ENCODE data around the gene PALB2. TPM values are rescaled to one million over a fixed set of nuclear protein-coding genes. Genes with fewer than 3 reads are reported as not detected.
A peak's percentile ranks its signal among the peaks of the same experiment; 100 is the strongest.

PALB2 gene
- polyA plus RNA-seq (ENCODE audit: insufficient read length in 4 of 4): 10 to 100 TPM; 18.8 to 21.4 (median 20.0) TPM

- DNase-seq (ENCODE audit: low read depth in 4 of 4, low spot score in 3 of 4): peak; percentile 77 to 85 (median 80)
These were observed at the start of gene PALB2, which contains the start of gene DCTN5 for GRCh38 chr16:23640931-23641765. Gene PALB2 (minus strand): TSS chr16:23641310. CDS start chr16:23641157, 153 bp downstream. Gene DCTN5 (plus strand): TSS chr16:23641466. CDS start chr16:23641543, 77 bp downstream.

GRCh38 chr16:23689442-23690187 lies 48.5 kb upstream of the PALB2 start:
- no peak for DNase-seq (ENCODE audit: low read depth in 4 of 4, low spot score in 3 of 4)

GRCh38 chr16:23687034-23687808 lies 46.1 kb upstream of the PALB2 start:
- DNase-seq (ENCODE audit: low read depth in 4 of 4, low spot score in 3 of 4): no peak

- no peak for DNase-seq (ENCODE audit: low read depth in 4 of 4, low spot score in 3 of 4)
These were observed 42.4 kb upstream of the PALB2 start for GRCh38 chr16:23683487-23683886.

- DNase-seq (ENCODE audit: low read depth in 4 of 4, low spot score in 3 of 4): no peak
These were observed 41.1 kb upstream of the PALB2 start for GRCh38 chr16:23682181-23682580.

- no peak for DNase-seq (ENCODE audit: low read depth in 4 of 4, low spot score in 3 of 4)
These were observed 38.9 kb upstream of the PALB2 start for GRCh38 chr16:23679986-23680336.

GRCh38 chr16:23679274-23679985 lies 38.3 kb upstream of the PALB2 start:
- no peak for DNase-seq (ENCODE audit: low read depth in 4 of 4, low spot score in 3 of 4)

GRCh38 chr16:23678430-23679273 lies 37.5 kb upstream of the PALB2 start, which contains the start of gene PLK1:
Gene PLK1 (plus strand): TSS chr16:23678889. CDS start chr16:23678933, 44 bp downstream.
- DNase-seq (ENCODE audit: low read depth in 4 of 4, low spot score in 3 of 4): peak; percentile 60 to 71 (median 68)

GRCh38 chr16:23676924-23677480 lies 35.9 kb upstream of the PALB2 start:
- DNase-seq (ENCODE audit: low read depth in 4 of 4, low spot score in 3 of 4): no peak

GRCh38 chr16:23673971-23674614 lies 33.0 kb upstream of the PALB2 start:
- no peak for DNase-seq (ENCODE audit: low read depth in 4 of 4, low spot score in 3 of 4)

- DNase-seq (ENCODE audit: low read depth in 4 of 4, low spot score in 3 of 4): no peak
These were observed 29.1 kb upstream of the PALB2 start for GRCh38 chr16:23670137-23670776.

GRCh38 chr16:23668873-23669272 lies 27.8 kb upstream of the PALB2 start:
- no peak for DNase-seq (ENCODE audit: low read depth in 4 of 4, low spot score in 3 of 4)

GRCh38 chr16:23668225-23668624 lies 27.1 kb upstream of the PALB2 start:
- DNase-seq (ENCODE audit: low read depth in 4 of 4, low spot score in 3 of 4): no peak

GRCh38 chr16:23667355-23667659 lies 26.2 kb upstream of the PALB2 start:
- DNase-seq (ENCODE audit: low read depth in 4 of 4, low spot score in 3 of 4): no peak

GRCh38 chr16:23666571-23667354 lies 25.7 kb upstream of the PALB2 start:
- no peak for DNase-seq (ENCODE audit: low read depth in 4 of 4, low spot score in 3 of 4)

- no peak for DNase-seq (ENCODE audit: low read depth in 4 of 4, low spot score in 3 of 4)
These were observed 22.8 kb upstream of the PALB2 start for GRCh38 chr16:23663918-23664317.

- no peak for DNase-seq (ENCODE audit: low read depth in 4 of 4, low spot score in 3 of 4)
These were observed 10.9 kb upstream of the PALB2 start for GRCh38 chr16:23651943-23652468.
